Posterior vena cava (tissue), 2 donors: Measurements from ENCODE around the gene TTLL4. TPM values are rescaled to one million over a fixed set of nuclear protein-coding genes. Genes with fewer than 3 reads are reported as not detected.

Experiments used
- DNase-seq: peaks from one replicate; pipeline ENCODE4 v3.0.0-alpha.2; 2020; ENCODE audit warnings: low spot score
- intact Hi-C, 2 donors: fragments of 100-400 bp; cut with DNase I; formaldehyde crosslinking; loops; one replicate each; pipeline versions ENCODE4 v1.14.1 to v1.14.2; 2022 to 2023
- total RNA-seq, 2 donors: library from RNA; stranded (reverse); fragmentation: NEBNext Ultra II Directional; extraction: Animal tissue kit (Norgen Biotek cat#: 25700); gene quantifications; one replicate each; pipeline ENCODE4 v1.2.1, GENCODE V29; 2021
- donor health status: DM: yes; HTN: yes; CAD: no.
- donor health status: DM: yes; HTN: yes; CAD: no.

Gene TTLL4
- total RNA-seq, 2 donors from 2014 or later: 14.6 to 17.5 TPM

- intact Hi-C loops: no loop called here
- no peak for DNase-seq
These were observed 63.2 kb downstream of the TTLL4 start for GRCh38 chr2:218773881-218774280.

GRCh38 chr2:218776488-218776887 is 65.9 kb downstream of the TTLL4 start:
- intact Hi-C loops: loop anchor here in 1 of 2 donors (2.0 kb wide), 1 partner anchor 46 kb away; no protein-coding TSS in a partner anchor
- DNase-seq: no peak

- intact Hi-C loops: loop anchor here in 1 of 2 donors (2.0 kb wide), 1 partner anchor 45 kb away; no protein-coding TSS in a partner anchor
These were observed 66.8 kb downstream of the TTLL4 start for GRCh38 chr2:218777276-218777990.

GRCh38 chr2:218780046-218780445 is 69.4 kb downstream of the TTLL4 start:
- intact Hi-C loops: no loop called here
- DNase-seq: no peak

More at GRCh38 chr2:218777276-218777990, 66.8 kb downstream of the TTLL4 start:
- DNase-seq: no peak

DNA sequence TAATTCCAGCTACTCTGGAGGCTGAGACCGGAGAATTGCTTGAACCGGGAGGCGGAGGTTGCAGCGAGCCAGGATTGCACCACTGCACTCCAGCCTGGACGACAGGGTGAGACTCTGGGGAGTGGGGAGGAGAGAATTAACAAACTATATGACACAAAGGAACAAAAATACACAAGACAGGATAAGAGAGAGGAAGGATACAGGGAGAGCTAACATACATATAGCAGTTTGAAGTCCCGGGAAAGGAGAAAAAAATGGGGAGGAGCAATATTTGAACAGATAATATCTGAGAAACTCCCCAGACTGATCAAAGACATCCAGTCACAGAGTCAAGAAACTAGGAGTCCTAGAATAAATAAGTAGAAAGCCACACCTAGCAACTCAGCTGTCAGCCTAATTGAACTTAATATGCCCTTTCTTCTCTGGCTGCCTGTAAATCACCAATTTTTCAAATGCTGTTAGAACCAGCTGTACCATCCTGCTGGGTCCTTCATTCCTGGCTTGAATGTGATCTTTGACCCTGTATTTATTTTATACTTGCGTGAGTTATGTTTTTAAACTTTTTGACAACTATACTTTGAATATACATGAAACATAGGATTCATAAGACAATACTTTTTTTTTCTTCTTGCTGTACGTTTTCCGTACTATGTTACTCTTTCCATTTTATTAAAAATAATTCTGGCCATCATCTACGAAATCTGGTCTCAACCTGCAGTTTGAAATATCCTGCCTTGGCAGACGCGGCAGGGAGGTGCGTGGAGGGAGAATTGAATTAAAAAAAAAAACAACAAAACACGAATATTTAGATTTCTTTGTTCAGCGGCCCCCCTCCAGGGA is 70.4 kb downstream of the TTLL4 start:
- intact Hi-C loops: no loop called here
- no peak for DNase-seq

DNA sequence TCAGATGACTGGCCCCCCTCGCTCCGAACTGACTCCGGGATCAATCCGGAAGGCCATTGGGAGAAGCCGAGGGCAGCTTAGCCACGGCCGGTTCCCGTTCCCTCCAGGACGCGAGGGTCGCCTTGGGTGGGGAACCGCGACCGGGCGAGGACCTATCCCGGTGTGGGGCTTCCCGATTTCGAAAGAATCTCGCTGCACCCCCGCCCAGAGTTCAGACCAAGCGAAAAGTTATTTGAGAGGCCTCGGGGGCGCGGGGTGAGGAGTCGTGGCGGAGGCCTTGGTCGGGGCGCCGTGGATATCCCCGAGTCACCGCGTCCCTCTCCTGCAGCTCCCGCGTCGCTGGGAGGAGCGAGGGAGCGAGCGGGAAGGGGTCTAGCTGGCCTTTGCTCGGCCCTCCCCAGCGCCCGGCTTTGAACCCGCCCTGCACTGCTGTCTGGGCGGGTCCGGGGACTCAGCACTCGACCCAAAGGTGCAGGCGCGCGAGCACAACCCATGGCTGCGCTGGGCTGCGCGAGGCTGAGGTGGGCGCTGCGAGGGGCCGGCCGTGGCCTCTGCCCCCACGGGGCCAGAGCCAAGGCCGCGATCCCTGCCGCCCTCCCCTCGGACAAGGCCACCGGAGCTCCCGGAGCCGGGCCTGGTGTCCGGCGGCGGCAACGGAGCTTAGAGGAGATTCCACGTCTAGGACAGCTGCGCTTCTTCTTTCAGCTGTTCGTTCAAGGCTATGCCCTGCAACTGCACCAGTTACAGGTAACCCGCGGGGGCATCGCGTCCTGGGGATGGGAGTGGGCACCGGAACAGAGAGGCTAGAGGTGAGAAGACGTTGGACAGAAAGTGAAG is 71.3 kb downstream of the TTLL4 start, which contains the start of gene CYP27A1:
Gene CYP27A1 (plus strand): TSS at position 457 of the 837 bp plus-strand sequence. CDS start 36 bp downstream, at position 493.
- intact Hi-C loops: no loop called here
- peak; percentile 86 for DNase-seq

- no peak for DNase-seq
- intact Hi-C loops: no loop called here
These were observed 71.9 kb downstream of the TTLL4 start for GRCh38 chr2:218782528-218782844.

DNA sequence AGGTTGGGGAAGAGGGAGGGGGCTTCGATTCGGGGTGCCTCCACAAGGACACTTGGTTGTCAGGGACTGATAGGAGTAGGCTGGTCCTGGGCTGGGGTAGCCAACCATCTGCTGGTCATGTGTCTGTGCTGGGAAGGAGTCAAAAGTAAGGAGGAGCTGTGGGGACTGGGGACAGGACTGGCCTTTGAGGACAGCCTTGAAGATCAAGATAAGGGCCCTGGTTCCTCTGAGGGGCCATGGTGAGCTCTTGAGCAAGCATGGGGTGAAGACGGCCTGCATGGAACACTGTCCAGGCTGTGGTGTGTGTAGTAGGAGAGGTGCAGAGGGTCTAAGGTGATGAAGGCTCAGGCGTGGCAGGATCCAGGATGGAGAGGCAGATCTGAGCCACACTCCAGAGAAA is 73.1 kb downstream of the TTLL4 start:
- intact Hi-C loops: no loop called here
- no peak for DNase-seq

DNA sequence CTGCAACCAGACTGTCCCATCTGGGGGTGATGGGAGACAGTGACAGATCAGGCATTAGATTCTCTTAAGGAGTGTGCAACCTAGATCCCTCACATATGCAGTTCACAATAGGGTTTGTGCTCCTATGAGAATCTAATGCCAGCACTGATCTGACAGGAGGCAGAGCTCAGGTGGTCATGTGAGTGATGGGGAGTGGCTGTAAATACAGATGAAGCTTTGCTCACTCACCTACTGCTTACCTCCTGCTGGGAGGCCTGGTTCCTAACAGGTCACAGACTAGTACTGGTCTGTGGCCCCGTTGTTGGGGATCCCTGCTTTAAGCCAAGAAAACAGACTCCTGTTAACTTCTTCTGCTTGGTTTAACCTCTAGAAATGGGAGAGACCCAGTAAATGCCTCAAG is 74.5 kb downstream of the TTLL4 start:
- intact Hi-C loops: no loop called here
- no peak for DNase-seq

DNA sequence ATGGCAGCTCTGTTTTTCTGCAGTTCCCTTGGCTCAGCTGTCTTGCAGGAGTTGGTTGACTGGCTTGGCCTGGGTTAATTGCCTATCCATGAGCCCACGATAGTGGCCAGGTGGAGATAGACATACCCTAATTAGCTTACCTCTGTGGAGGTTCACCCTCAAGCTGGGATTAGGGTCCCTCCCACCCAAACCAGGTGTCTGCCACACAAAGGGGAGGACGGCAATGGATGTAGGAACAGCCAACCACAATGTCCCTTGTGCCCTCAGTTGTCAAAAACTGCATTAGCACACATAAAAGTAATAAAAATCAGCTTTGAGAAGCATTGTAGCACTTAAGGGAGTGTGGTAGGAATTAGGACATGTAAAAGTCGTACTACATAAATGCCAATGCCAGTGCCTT is 75.5 kb downstream of the TTLL4 start:
- intact Hi-C loops: no loop called here
- no peak for DNase-seq

- no peak for DNase-seq
- intact Hi-C loops: no loop called here
These were observed 78.1 kb downstream of the TTLL4 start for GRCh38 chr2:218788529-218789255.

- DNase-seq: no peak
- intact Hi-C loops: no loop called here
These were observed 81.8 kb downstream of the TTLL4 start for GRCh38 chr2:218792433-218792832.

- DNase-seq: no peak
- intact Hi-C loops: no loop called here
These were observed 86.1 kb downstream of the TTLL4 start for GRCh38 chr2:218796691-218797090.

DNA sequence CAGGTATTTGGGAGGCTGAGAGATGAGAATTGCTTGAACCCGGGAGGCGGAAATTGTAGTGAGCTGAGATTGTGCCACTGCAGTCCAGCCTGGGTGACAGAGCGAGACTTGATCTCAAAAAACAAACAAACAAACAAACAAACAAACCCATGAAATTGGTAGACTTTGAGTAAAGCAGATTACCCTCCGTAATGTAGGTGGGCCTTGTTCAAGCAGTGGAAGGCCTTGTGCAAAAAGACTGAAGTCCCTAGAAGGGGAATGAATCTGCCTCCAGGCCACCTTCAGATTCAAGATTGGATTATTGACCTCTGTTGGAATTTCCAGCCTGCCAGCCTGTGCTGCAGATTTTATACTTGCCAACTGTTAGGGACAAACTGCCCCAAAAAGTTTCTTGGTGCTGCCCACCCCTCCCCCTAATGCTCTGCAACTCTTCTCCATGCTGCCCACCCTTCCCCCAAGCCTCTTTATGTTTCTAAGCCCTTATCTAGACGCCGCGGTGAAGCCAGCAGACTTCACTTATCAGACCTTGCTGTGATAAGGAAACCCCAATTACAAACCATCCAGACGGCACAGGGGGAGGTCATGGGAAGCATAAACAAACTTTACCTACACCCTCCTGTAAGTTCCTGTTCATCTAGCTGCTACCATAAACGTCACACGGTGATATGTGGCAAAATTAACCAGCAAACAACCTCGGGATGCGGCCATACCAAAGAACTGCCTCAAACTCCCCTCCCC is 88.3 kb downstream of the TTLL4 start:
- peak; percentile 41 for DNase-seq
- intact Hi-C loops: no loop called here

DNA sequence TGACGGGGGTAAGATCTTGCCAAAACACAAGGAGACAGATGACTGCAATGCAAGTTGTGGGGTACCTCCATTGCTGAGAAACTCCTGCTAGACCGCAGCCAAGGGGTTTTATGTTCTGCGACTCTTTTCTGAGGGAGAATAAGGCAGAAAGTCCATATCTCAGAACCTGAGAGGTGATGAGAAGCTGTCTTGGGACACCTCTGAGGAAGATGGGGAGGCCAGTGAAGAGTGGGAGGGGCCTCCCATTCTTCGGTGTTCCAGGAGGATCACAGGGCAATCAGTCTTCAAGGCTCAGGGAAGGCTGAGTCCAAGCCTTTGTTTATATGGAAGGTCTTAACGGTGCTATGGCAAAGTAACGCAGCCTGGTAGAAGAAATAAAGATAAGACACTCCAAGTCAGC is 89.4 kb downstream of the TTLL4 start:
- DNase-seq: no peak
- intact Hi-C loops: no loop called here

- intact Hi-C loops: no loop called here
- no peak for DNase-seq
These were observed 91.9 kb downstream of the TTLL4 start for GRCh38 chr2:218802386-218802994.

GRCh38 chr2:218804817-218805216 is 94.2 kb downstream of the TTLL4 start:
- no peak for DNase-seq
- intact Hi-C loops: no loop called here
